ENCODE results near the gene IL2. TPM values are rescaled to one million over a fixed set of nuclear protein-coding genes. Genes with fewer than 3 reads are reported as not detected.

IL2 gene
- not detected in 5 replicates for total RNA-seq (2022; extraction: Qiagen RNA extraction; ENCODE audit: low read depth)

GRCh38 chr4:122456231-122457116 is at the start of gene IL2:
Gene IL2, minus strand, starts transcription at chr4:122456725. Its CDS starts 285 bp downstream, at chr4:122456440.

Other genes with a start within 250 kb of the IL2 start
- not detected in 5 replicates for gene ADAD1, start 77.7 kb downstream of the IL2 start, total RNA-seq (2022; extraction: Qiagen RNA extraction; ENCODE audit: low read depth)
- gene IL21, start 164.3 kb upstream of the IL2 start, total RNA-seq (2022; extraction: Qiagen RNA extraction; ENCODE audit: low read depth) = not detected in 5 replicates